ENCODE data around the gene CLDN19.

DNA sequence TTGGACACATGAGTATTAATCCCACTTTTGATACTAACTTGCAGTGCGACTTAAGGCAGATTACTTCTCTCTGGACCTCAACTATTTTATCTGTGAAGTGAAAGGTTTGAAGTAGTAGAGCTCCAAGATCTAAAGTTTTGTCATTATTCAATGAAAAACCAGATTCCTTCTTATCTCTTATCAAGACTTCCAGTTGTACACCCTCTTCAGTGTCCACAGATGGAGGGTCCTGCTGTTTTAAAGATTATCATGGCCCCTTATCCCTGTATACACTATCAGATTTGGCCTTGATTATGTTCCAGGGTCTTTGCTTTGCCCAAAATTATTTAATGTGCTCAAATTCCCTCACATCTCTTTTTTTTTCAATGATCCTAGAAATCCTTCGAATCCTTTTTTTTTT lies 28.1 kb upstream of the CLDN19 start:
- TF ChIP-seq, protein P1, sequence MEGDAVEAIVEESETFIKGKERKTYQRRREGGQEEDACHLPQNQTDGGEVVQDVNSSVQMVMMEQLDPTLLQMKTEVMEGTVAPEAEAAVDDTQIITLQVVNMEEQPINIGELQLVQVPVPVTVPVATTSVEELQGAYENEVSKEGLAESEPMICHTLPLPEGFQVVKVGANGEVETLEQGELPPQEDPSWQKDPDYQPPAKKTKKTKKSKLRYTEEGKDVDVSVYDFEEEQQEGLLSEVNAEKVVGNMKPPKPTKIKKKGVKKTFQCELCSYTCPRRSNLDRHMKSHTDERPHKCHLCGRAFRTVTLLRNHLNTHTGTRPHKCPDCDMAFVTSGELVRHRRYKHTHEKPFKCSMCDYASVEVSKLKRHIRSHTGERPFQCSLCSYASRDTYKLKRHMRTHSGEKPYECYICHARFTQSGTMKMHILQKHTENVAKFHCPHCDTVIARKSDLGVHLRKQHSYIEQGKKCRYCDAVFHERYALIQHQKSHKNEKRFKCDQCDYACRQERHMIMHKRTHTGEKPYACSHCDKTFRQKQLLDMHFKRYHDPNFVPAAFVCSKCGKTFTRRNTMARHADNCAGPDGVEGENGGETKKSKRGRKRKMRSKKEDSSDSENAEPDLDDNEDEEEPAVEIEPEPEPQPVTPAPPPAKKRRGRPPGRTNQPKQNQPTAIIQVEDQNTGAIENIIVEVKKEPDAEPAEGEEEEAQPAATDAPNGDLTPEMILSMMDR (IDR thresholded peaks at IDR 0.05), result no peak
- no peak for TF ChIP-seq POLR2A (IDR thresholded peaks at IDR 0.05)
